GM21717 (cell line): ENCODE results near the gene RHBDF1.
A peak's percentile ranks its signal among the peaks of the same experiment; 100 is the strongest.

Source experiments
- ATAC-seq: cut with Tn5 transposase; IDR thresholded peaks from one replicate; pipeline ENCODE4 v1.9.1; 2021; ENCODE audit warnings: mild to moderate bottlenecking, moderate library complexity; ENCODE audit not compliant: unreplicated experiment

Gene RHBDF1

DNA sequence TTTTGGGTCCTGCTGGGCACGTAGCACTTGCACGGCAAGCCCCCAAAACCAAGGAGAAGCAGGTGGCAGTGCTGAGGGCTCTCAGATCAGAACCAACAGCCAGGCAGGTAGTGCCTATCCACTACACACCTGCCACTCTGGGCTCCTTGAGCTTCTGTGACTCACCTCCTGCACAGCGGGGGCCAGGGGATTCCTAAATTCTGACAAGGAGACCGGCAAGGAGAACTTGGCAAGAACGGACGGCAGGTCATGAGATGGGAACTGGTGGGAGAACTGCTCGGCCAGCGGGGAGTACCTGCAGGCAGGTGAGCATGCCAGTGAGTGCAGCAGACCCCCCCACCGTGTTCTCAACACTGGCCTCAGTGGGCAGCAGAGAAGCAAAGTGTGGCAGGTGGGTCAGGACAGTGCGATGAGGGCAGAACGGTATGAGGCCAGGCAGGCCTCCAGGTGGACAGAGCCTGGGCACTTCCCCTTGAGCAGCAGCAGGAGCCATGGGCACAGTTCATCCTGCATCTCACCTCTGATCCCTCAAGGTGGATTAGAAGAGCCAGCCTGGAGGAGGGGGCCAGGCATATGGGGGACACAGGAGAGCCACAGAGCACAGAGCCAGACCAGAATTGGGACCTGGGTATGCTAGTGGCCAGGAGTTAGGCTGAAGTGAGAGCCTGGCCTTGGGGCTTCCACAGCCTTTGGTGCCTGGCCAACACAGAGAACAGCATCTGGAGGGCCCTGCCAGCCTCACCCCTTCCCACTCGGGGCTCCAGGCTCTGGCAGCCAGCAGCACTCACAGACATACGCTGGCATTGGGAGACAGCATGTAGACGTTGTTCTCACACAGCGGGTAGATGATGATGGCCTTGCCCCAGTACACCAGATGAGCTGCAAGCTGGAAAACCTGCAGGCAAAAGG is 20.3 kb upstream of the RHBDF1 start:
- no peak for ATAC-seq

DNA sequence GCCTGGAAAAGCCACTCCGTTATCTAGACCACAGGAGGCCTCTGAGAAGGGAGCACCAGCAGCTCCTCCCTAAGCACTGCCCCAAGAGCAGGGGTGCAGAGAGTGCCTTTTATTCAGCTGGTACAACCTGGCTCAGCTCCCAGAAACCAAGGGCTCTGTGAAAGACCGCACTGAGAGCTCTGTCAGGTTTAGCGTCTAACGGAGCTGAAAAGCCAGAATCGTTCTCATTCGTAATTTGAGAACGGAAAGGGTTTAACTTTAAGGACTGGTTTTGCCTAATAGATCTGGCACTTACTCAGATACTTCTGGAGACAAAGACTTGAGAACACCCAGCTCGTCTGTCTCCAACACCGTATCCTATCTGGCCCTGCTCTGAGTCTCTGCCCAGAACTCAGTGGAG is 19.1 kb upstream of the RHBDF1 start:
- no peak for ATAC-seq

DNA sequence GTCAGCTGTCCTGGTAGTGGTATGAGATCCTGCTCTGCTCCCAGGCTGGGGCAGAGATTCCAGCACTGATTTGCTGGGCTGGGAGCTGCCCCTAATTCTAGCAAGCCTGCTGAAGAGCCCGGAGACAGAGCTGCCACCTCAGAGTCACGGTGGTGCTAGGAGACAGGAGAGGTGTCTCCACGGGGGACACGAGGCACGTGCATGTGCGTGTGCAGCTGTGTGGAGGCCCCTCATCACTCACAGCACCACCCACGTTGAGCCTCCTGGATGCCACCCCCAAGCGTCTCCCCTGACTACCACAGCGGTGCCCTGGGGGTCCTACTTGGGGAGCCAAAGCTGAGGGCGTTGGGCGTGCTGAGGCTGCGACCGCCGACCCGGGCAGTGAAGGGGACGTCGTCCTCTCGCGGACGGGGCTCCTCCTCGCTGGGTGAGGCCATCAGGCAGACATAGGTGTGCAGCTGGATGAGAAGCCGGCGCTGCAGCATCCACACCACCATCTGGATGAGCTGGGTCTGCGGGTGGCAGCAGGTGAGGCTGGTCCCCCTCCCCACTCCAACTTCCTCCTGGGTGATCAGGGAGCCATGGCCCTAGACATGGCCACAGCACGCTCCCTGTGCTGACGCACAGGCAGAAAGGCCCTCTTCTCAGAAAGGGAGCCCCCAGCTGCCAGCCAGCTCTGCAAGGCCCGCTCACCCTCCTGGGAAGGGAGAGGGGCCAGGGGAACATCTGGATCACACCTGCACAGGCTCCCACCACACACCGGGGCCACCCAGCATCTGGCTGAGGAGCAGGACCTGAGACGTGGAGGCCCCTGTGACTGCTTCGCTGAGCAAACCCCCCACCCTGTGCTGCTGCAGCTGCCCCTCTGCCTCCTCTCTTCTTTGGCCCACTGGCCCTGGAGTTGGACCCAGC is 17.2 kb upstream of the RHBDF1 start:
- no peak for ATAC-seq

DNA sequence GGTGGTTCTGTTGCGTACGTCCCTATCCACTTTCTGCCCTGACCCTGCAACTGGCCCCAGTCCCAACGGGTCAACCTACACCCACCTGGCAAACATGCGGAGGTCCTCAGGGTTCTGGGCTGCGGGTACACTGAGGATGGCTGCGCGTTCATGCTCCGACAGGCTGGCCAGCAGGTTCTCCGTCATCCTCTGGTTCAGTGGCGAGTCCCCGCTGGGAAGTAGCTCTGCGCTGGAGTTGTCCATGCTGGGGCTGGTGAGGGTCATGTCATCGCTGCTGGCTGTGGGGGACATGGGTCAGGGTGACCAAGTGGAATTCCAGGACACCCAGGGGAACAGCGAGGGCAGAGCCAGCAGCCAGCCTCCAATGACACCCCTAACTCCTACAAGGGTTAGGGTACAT is 16.2 kb upstream of the RHBDF1 start:
- no peak for ATAC-seq

DNA sequence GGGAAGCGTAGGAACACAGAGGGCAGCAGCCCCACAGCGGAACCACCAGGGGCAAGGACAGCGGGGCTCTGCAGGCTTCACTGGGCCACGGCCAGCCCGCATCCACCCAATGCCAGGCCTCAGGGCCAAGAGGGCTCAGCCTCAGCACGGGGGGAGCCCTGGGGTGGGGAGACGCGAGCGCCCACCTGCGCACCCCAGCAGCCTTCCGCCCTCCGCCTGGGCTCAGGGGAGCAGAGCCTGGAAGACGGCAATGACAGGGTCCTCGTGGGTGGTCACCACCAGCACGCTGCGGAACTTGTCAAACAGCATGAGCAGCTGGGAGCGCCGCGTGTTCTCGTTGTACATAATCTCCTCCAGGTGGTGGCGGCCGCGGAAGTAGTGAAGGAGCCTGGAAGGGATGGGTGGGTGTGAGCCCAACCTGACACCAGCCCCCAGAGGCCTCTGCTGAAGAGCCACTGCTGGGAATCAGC is 14.1 kb upstream of the RHBDF1 start:
- no peak for ATAC-seq

DNA sequence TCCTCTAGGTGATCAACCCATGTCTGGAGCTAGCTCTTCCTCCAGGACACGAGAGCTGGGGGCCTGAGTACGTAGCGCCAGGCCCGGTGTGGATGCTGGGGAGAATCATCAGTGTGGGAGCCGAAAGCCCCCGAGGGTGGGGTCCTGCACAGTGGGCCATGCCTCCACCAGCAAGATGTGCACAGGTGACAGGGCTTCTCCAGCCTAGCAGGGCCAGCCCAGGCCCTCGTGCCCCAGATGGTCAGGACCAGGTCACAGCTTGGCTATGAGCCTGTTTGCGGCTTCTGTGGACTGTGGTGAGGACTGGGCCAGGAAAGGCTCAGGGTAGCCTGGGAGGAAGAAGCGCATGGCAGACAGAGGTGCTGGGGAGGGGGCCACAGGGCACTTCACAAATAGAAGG is 13.4 kb upstream of the RHBDF1 start:
- no peak for ATAC-seq

DNA sequence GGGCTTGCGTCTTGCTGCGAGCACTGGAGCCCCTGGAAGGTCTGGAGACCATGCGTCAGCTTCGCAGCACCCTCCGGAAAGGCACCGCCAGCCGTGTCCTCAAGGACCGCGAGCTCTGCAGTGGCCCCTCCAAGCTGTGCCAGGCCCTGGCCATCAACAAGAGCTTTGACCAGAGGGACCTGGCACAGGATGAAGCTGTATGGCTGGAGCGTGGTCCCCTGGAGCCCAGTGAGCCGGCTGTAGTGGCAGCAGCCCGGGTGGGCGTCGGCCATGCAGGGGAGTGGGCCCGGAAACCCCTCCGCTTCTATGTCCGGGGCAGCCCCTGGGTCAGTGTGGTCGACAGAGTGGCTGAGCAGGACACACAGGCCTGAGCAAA is 13.0 kb upstream of the RHBDF1 start:
- no peak for ATAC-seq

DNA sequence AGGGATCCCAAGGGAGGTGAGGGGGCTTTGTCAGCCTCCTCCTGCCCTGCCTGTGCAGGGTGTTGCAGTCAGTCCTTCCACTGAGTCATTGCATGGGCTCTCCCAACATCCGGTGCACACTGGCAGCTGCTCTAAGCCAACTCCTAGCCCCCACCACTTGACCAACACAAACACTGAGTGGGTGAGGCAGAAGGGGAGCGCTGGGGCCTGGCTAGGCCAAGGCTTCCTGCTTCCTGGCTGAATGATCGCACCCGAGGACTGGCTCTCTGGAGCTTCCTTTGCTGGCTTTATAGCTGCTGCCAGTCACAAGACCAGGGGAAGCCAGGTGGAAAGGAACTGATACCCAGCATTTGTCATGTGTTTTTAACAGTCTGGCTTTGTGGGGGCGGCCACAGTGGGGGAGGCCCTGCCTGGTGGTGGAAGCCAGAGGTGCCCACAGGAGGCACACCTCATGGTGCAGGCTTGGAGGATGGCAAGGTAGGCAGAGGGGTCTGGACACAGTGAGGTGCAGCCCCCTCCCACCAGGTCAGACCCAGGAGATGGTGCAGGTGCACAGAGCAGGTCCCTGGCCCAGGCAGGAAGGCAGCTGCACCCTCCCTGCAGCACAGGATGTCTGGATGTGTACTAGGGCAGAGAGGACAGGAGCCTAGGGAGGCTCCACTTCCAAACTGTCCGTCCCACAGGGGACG is 12.4 kb upstream of the RHBDF1 start:
- no peak for ATAC-seq

DNA sequence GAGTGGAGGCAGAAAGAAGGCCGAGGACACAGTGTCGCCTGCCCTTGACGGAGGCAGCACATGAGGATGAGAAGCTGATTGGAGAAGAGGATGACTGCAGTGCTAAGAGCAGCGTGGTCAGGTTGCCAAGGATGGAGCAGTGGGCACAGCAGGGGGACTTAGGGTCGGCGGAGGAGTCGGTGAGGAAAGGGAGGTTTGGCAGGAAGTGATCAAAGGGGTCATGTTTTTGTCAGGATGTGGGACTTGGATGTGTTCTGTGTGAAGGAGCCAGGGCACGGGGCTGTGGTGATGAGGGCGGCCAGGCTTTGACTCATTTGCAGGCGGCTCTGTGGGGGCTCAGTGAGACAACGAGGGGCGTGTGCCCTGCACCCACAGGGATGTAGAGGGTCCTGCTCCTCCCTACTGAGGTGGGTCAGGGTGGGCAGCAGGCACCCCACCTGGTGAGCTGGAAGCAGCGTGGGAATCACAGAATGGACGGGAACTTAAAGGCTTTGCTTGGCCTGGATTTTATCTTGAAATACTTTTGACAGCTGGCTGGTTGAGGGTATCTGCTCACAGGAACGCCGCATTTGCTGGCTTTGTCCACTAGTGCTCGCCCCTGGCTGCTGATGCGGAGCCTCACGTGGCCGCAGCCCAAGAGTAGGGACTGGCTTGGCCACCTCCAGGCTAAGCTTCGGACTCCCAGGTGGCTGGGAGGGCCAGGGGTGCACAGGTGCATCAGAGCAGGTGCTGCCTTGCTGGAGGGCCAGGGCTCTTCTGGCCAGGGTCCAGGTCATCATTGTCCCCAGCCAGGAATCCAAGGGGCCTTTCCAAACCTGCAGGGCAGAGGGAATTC is 11.6 kb upstream of the RHBDF1 start:
- no peak for ATAC-seq

DNA sequence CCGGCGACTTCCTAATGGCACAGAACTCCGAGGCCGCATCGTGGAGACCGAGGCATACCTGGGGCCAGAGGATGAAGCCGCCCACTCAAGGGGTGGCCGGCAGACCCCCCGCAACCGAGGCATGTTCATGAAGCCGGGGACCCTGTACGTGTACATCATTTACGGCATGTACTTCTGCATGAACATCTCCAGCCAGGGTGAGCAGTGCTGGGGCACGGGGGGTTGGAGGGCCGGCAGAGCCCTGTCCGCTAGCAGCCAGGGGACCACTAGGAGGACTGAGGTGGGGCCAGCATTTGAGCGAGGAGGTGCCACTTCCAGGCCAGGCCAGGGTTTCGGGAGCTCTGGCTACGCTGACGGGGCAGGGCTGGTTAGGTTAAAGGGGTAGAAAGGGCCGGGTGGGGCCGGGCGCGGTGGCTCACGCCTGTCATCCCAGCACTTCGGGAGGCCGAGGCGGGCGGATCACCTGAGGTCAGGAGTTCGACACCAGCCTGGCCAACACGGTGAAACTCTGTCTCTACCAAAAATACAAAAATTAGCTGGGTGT is 10.7 kb upstream of the RHBDF1 start:
- no peak for ATAC-seq

DNA sequence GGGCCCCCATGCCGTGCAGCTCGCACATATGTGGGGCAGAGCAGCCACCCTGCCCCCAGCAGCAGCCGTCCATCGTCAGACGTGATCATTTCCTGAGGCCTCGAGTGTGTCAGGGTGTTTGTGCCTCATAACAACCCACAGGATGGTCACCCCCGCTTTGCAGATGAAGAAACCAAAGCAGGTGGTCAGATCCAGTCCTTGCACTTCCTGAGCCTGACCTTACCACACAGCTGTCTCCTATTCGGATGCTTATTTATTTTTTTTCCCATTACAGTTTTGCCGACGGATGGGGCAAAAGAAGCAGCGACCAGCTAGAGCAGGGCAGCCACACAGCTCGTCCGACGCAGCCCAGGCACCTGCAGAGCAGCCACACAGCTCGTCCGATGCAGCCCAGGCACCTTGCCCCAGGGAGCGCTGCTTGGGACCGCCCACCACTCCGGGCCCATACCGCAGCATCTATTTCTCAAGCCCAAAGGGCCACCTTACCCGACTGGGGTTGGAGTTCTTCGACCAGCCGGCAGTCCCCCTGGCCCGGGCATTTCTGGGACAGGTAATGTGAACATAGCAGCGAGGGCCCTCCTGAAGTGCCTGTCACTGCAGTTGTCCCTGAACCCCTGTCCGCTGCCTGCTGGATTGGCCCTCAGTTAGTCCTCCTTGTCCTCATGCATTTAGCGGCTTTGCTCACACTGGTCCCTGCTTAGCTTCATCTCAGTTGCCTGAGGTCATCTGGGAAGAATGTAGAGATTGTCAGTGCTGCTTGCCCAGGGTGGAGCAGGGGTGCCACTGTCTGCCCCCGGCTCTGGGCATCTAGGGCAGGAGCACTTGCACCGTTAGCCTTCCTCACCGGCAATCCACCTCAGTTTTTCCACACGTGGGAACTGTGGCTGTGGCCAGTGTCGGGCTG is 7.0 kb upstream of the RHBDF1 start:
- ATAC-seq, result no peak

DNA sequence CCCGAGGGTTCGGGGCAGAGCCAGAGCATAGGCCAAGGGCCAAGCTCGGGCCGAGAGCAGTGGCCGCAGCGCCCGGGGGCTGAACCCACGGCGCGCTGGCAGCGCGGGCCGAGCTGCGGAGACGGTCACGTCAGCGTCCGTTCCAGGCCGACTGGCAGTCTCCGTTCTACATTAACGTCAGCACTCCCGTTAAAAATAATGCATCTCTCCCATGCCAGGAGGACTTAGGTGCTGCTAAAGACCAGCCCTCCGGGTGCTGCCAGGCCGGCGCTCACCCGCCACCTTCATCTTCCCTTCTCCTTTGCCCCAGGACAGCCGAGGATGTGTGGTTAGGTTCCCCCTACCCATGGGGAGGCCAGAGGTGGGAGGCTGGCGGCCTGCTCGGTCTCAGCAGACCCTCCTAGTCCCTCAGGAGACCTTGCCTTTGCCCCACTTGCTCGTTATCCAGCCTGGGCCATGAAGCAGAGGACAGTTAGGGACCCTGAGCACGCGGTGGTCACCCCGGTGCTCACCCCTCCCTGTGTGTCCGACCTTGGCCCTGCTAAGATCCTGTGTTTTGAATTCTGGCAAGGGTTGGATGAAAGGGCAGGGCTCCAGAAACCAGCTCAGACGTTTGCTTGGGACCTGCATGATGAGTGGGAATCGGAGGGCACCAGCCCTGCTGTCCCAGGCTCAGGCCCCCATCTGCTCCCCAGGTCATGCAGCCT is 6.2 kb upstream of the RHBDF1 start:
- ATAC-seq, result no peak

DNA sequence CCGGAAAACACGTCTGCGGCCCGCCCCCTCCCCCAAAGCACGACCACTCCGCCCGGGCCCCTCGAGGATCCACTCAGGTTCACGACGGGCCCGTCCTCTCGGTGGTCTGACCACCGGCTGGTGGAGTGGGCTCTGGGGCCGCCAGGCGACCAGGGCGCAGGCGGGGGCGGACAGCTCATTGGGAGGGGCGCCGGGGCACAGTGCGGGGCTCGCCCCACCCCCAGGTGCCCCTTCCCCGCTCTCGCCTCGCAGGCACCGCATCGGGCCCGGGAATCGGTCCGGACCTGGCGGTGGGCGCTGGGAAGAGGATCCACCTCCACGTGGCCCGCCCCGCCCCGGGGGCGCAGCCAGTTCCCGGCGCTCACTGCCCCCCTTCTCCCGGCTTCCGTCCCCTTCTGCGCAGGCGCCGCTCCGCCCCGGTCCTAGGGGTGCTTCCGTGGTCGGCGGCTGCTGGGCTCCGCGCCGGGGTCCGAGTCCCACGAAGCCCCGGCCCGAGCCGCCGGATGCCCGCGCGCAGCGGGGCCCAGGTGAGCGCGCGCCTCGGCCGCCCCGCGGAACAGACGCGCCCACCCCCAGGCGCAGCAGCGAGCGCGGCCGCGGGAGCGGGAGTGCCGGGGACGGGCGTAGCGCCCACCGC is 5.5 kb upstream of the RHBDF1 start, which contains the start of gene MPG:
Gene MPG, plus strand, starts transcription at position 419 of the 637 bp plus-strand sequence. Its CDS starts 85 bp downstream, at position 504.
- ATAC-seq, result peak; percentile 56

DNA sequence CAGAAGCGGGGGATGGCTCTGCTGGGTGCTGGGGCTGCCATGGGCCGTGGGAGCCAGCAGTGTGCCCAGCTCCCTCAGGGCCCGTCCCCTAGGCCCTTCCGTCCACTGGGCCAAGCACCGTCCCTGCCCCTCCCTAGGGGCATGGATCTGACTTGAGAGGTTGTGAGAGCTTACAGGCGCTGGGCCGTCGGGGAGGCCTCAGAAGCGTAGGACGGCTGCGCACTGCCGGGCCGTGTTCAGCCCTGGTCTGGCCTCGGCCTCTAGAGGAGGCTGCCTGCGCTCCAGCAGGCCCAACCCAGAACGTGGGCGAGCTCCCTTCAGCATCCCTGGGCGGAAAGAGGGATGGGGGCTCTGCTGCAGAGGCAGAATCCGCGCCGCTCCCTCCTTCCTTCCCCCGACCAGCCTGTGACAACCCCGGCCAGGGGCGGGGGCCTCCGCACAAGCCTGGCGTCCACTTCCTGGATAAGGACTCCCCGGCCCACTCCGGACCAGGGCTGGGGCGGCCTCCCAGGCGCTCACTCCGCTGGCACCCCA is 4.9 kb upstream of the RHBDF1 start:
- ATAC-seq, result peak; percentile 9

DNA sequence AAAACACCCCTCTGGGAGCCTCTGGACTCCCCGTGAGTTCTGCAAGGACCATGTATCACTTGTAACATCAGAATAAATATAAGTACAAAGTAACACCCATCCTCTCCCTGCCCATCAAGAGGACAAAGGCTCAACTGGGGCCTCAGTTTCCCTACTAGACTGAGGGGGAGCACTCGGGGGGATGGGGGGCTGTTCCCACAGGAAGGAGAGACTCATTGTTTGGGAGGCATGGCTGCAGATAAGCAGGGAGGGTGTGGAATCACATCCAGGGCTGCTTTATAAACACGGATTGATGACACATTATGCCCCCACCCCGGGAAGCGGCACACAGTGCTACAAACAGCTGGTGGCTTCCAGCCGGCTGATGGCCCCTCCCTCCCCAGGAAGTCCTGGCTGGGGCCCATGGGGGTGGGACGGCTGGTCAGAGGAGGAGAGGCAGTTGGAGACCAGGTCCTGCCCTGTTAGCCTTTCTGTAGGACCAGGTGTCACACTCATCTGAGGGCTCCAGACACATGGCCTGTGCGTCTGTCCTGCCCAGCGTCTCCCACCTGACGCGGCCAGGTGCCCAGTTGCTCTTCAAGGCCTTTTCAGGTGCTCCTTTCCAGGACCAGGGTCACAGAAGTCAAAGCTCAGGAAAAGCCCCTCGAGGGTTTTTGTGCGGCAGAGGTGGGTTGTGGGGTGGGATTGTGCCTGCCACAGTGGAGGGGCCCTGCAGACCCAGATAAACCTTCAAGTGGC is 4.3 kb upstream of the RHBDF1 start:
- no peak for ATAC-seq

DNA sequence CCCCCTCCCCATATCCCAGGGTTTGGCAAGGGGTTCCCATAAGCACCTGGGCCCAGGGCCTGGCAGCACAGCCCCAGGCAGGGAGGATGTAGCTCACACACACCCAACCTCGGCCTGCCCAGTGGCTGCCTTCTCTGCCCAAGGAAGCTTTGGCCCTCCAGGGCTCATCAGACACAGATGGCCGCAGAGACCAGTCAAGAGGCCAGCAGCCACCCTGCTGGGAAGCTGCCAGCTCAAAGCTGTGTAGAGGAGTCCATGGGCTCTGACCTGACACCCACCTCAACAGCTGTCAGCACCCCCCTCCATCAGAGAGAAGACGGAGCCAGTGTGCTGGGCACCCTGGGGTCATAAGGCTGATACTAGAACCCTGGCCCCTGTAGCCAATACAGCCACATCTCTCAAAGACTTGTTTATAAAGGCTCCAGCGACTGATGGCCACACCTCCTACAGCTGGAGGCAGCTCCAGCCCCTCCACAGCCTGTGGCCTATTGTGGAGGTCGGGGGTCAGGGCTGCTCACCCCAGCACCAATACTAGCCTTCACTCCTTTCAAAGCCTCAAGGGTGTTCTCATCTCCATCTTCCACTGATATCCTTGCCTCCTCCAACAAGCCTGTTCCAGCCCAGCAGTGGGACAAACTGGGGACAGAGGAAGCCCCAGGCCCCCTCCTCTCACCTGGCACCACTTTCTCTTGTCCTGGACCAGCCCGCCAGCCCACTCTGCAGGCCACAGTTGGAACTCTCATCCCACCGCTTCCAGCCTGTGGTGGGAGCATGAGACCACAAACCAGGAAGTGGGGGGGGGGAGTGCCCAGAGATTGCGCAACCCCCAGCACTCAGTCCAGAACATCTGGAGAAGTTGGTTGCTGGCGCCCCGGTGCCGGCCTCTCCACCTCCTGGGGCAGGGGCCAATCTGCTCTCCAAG is 3.4 kb upstream of the RHBDF1 start:
- no peak for ATAC-seq
